CD4-positive, alpha-beta T cell (primary cell): ENCODE data around the gene PPP1R12B. TPM values are rescaled to one million over a fixed set of nuclear protein-coding genes. Genes with fewer than 3 reads are reported as not detected.
"Not testable (repeated sequence)": the region's sequence is repeated elsewhere in the genome, so short reads cannot be mapped to it uniquely, and the experiment has no call there.

ENCODE experiments used
- ATAC-seq: fragments of 200-7000 bp; cut with Tn5 transposase; one replicate; pipeline ENCODE4 v1.10.0; 2022; ENCODE audit warnings: mild to moderate bottlenecking; ENCODE audit not compliant: poor library complexity
- CTCF ChIA-PET: fragments of 350-600 bp; sonication (Branson Sonifier 250); formaldehyde crosslinking; loops from one replicate; lab custom pipeline; 2021; ENCODE audit warnings: antibody characterized with exemption, inconsistent platforms; lab: Charles Lee
- POLR2A ChIA-PET: fragments of 350-600 bp; sonication (Branson Sonifier 250); formaldehyde crosslinking; loops from one replicate; lab custom pipeline; 2021; ENCODE audit warnings: antibody characterized with exemption, inconsistent platforms; lab: Charles Lee
- DNase-seq, 14 experiments: peaks; one replicate each; pipeline ENCODE4 v3.0.0-alpha.2; 2013 to 2020; ENCODE audit warnings: mixed read lengths in 2 of 14
- H3K27ac ChIP-seq, 2 donors: one replicate each; pipeline versions ENCODE4 v1.5.1 to v1.7.0; 2013; ENCODE audit warnings: low read length in 2 of 2, low read depth in 1 of 2, mild to moderate bottlenecking in 1 of 2
- H3K27me3 ChIP-seq, 2 experiments: 1 replicate in 1 of 2; 2 replicates in 1 of 2; pipeline versions ENCODE4 v1.6.1 to v1.7.0; 2013; ENCODE audit warnings: low read length in 2 of 2, control low read depth in 1 of 2, mild to moderate bottlenecking in 1 of 2, moderate library complexity in 1 of 2; ENCODE audit not compliant: insufficient read depth in 2 of 2, control insufficient read depth in 1 of 2
- H3K36me3 ChIP-seq: one replicate; pipeline ENCODE4 v1.6.1; 2013; ENCODE audit warnings: low read length, control low read depth; ENCODE audit not compliant: insufficient read depth
- H3K4me1 ChIP-seq: one replicate; pipeline ENCODE4 v1.6.1; 2013; ENCODE audit warnings: low read length, control low read depth; ENCODE audit not compliant: insufficient read depth
- H3K4me3 ChIP-seq: one replicate; pipeline ENCODE4 v1.5.1; 2013; ENCODE audit warnings: mild to moderate bottlenecking, low read length, moderate library complexity
- H3K9me3 ChIP-seq, 2 experiments: 1 replicate in 1 of 2; 2 replicates in 1 of 2; pipeline versions ENCODE4 v1.6.1 to v1.7.0; 2013; ENCODE audit warnings: low read length in 2 of 2, mild to moderate bottlenecking in 2 of 2, control low read depth in 1 of 2, moderate library complexity in 1 of 2; ENCODE audit not compliant: control insufficient read depth in 1 of 2, insufficient read depth in 1 of 2
- H3K27ac Mint-ChIP-seq: one replicate; pipeline ENCODE4 v1.8.0; 2020; ENCODE audit warnings: mixed read lengths
- H3K27me3 Mint-ChIP-seq: one replicate; pipeline ENCODE4 v1.8.0; 2021; ENCODE audit warnings: mixed read lengths
- H3K36me3 Mint-ChIP-seq: one replicate; pipeline ENCODE4 v1.8.0; 2021; ENCODE audit warnings: low read depth, mixed read lengths
- H3K4me1 Mint-ChIP-seq: one replicate; pipeline ENCODE4 v1.8.0; 2021; ENCODE audit warnings: low read depth, mixed read lengths
- H3K4me3 Mint-ChIP-seq: one replicate; pipeline ENCODE4 v1.8.0; 2020; ENCODE audit warnings: mild to moderate bottlenecking, mixed read lengths
- H3K9me3 Mint-ChIP-seq: one replicate; pipeline ENCODE4 v1.8.0; 2020; ENCODE audit warnings: mixed read lengths
- intact Hi-C, 2 experiments: fragments of 100-400 bp; cut with DNase I in 1 of 2; cut with micrococcal nuclease in 1 of 2; formaldehyde crosslinking; loops; one replicate each; pipeline versions ENCODE4 v1.15.1 to v1.9.0; 2023 to 2025; cut with DNase I, micrococcal nuclease
- total RNA-seq, 174 experiments: library from RNA in 2 of 174; stranded (reverse) in 2 of 174; gene quantifications; one replicate each; pipeline ENCODE4 v1.2.3 and lab custom pipeline; 2021 to 2026
- TF ChIP-seq, protein P1 (sequence below): fragments of 200-600 bp; IDR thresholded peaks from one replicate; pipeline ENCODE4 v1.8.0; 2022; ENCODE audit warnings: antibody characterized with exemption, mild to moderate bottlenecking

Gene PPP1R12B
- total RNA-seq, 2 experiments from 2014 or later = 15.0 to 15.3 TPM

DNA sequence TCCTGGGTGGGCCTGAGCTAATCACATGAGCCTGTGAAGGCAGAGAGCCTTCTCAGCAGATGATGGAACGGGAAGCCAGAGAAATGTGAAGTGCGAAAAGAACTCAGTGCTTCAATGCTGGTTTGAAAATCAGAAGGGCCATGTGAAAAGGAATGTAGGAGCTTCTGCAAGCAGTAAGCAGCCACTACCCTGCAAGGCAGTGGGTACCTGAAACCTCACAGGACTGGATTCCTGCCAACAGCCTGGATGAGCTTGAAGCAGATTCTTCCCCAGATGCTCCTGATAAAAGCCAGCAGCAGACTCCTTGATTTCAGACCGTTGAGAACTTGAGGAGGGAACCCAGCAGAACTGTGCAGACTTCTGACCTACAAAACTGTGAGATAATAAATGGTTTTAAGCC lies 203.2 kb downstream of the PPP1R12B start:
- no peaks in the 10 kb centered on the region for H3K4me1 ChIP-seq
- ChIA-PET POLR2A (no interaction called here), CTCF (no interaction called here)
- no peak overlapping the region for H3K27ac Mint-ChIP-seq
- H3K27ac ChIP-seq = no peak overlapping the region
- TF ChIP-seq, protein P1, sequence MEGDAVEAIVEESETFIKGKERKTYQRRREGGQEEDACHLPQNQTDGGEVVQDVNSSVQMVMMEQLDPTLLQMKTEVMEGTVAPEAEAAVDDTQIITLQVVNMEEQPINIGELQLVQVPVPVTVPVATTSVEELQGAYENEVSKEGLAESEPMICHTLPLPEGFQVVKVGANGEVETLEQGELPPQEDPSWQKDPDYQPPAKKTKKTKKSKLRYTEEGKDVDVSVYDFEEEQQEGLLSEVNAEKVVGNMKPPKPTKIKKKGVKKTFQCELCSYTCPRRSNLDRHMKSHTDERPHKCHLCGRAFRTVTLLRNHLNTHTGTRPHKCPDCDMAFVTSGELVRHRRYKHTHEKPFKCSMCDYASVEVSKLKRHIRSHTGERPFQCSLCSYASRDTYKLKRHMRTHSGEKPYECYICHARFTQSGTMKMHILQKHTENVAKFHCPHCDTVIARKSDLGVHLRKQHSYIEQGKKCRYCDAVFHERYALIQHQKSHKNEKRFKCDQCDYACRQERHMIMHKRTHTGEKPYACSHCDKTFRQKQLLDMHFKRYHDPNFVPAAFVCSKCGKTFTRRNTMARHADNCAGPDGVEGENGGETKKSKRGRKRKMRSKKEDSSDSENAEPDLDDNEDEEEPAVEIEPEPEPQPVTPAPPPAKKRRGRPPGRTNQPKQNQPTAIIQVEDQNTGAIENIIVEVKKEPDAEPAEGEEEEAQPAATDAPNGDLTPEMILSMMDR = no peak
- H3K27me3 Mint-ChIP-seq = no peaks in the 10 kb centered on the region
- H3K9me3 Mint-ChIP-seq = no peaks in the 10 kb centered on the region
- H3K36me3 ChIP-seq = no peaks in the 10 kb centered on the region
- no peaks in the 10 kb centered on the region for H3K27me3 ChIP-seq
- no peak overlapping the region for H3K4me3 ChIP-seq
- DNase-seq (no peak), ATAC-seq (no peak)
- no peak overlapping the region for H3K4me3 Mint-ChIP-seq
- intact Hi-C loops = no loop called here
- peaks cover 5% of the 10 kb centered on the region for H3K36me3 Mint-ChIP-seq
- H3K4me1 Mint-ChIP-seq = no peaks in the 10 kb centered on the region
- H3K9me3 ChIP-seq = no peaks in the 10 kb centered on the region

- H3K27me3 Mint-ChIP-seq, intact Hi-C loops, POLR2A ChIA-PET: not testable (repeated sequence)
Measured at GRCh38 chr1:202552615-202553014, 204.1 kb downstream of the PPP1R12B start.

DNA sequence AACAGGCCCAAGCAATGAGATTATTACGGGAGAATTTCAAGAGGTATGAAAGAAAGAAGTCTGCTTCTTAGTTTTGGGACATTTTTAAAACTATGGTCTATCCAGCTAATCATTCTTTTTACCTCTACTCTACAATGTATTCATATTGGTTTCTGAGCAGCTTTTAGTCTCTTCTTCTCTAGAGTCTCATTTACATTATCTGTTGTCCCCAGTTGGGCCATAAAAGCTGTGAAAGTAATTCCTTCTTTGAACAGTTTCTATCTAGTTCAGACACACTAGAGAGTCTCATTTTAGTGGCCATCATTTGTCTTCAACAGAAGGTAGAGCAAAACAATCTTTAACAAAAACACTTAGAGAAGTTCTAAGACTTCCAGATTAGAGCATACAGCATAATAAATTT lies 204.6 kb downstream of the PPP1R12B start:
- H3K4me1 ChIP-seq, intact Hi-C loops, H3K9me3 Mint-ChIP-seq, H3K36me3 Mint-ChIP-seq, ATAC-seq, H3K9me3 ChIP-seq, H3K27me3 ChIP-seq, H3K4me3 ChIP-seq, POLR2A ChIA-PET, H3K36me3 ChIP-seq, DNase-seq, H3K27ac ChIP-seq, CTCF ChIA-PET, H3K4me3 Mint-ChIP-seq, H3K27ac Mint-ChIP-seq, H3K4me1 Mint-ChIP-seq, H3K27me3 Mint-ChIP-seq: not testable (repeated sequence)

More at GRCh38 chr1:202552615-202553014, 204.1 kb downstream of the PPP1R12B start:
- H3K4me3 Mint-ChIP-seq, H3K36me3 Mint-ChIP-seq, H3K9me3 ChIP-seq, CTCF ChIA-PET, H3K27me3 ChIP-seq, DNase-seq, H3K27ac Mint-ChIP-seq, H3K4me3 ChIP-seq, H3K9me3 Mint-ChIP-seq, H3K27ac ChIP-seq, H3K36me3 ChIP-seq, H3K4me1 ChIP-seq, ATAC-seq, H3K4me1 Mint-ChIP-seq: not testable (repeated sequence)

GRCh38 chr1:202553560-202554038 lies 205.1 kb downstream of the PPP1R12B start:
- H3K4me3 ChIP-seq = no peak overlapping the region
- DNase-seq (peak in 1 of 14 experiments; percentile 4), ATAC-seq (no peak)
- Mint-ChIP-seq H3K4me3 (no peak overlapping the region), H3K27ac (no peak overlapping the region), H3K9me3 (no peaks in the 10 kb centered on the region), H3K36me3 (peaks cover 5% of the 10 kb centered on the region), H3K4me1 (no peaks in the 10 kb centered on the region), H3K27me3 (no peaks in the 10 kb centered on the region)
- ChIA-PET POLR2A (no interaction called here), CTCF (no interaction called here)
- H3K27ac ChIP-seq = no peak overlapping the region
- TF ChIP-seq, protein P1 = no peak
- no peaks in the 10 kb centered on the region for H3K4me1 ChIP-seq
- no peaks in the 10 kb centered on the region for H3K27me3 ChIP-seq
- H3K9me3 ChIP-seq = no peaks in the 10 kb centered on the region
- H3K36me3 ChIP-seq = no peaks in the 10 kb centered on the region
- intact Hi-C loops = no loop called here

GRCh38 chr1:202554619-202555018 lies 206.1 kb downstream of the PPP1R12B start:
- H3K9me3 ChIP-seq, H3K27me3 ChIP-seq, ATAC-seq, H3K9me3 Mint-ChIP-seq, H3K4me3 ChIP-seq, H3K27me3 Mint-ChIP-seq, CTCF ChIA-PET, H3K4me1 Mint-ChIP-seq, H3K4me1 ChIP-seq, intact Hi-C loops, H3K27ac ChIP-seq, H3K36me3 Mint-ChIP-seq, H3K27ac Mint-ChIP-seq, POLR2A ChIA-PET, DNase-seq, H3K4me3 Mint-ChIP-seq, H3K36me3 ChIP-seq: not testable (repeated sequence)

DNA sequence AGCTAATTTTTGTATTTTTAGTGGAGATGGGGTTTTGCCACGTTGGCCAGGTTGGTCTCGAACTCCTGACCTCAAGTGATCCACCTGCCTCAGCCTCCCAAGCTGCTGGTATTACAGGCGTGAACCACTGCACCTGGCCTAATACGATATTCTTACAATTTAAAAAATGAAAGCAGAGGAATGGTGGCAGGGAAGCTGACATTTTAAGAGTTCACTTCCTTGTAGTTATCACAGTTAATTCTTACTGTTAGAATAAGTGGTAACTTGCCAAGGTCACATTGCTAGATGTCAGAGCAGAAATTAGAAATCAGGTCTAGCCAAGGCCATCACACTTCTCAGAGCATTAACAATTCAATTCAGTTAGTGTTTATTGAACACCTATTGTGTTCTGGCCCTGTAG lies 207.5 kb downstream of the PPP1R12B start:
- CTCF ChIA-PET = interaction anchor here (0.6 kb wide), 1 partner anchor 214 kb away, joined by 3 read pairs; no protein-coding TSS in a partner anchor
- H3K4me1 Mint-ChIP-seq, POLR2A ChIA-PET, H3K36me3 ChIP-seq, ATAC-seq, H3K4me3 Mint-ChIP-seq, H3K27ac ChIP-seq, H3K4me3 ChIP-seq, H3K9me3 Mint-ChIP-seq, H3K27me3 ChIP-seq, DNase-seq, H3K27ac Mint-ChIP-seq, intact Hi-C loops, H3K4me1 ChIP-seq, H3K9me3 ChIP-seq, H3K27me3 Mint-ChIP-seq, H3K36me3 Mint-ChIP-seq: not testable (repeated sequence)
